ENCODE measurements around the gene SLC38A1. TPM values are rescaled to one million over a fixed set of nuclear protein-coding genes. Genes with fewer than 3 reads are reported as not detected.

SLC38A1 gene
- total RNA-seq, 1 donor from 2014 or later: 63.2 TPM

- no peaks in the 10 kb centered on the region for H3K9me3 ChIP-seq (ENCODE audit: control insufficient read depth in 3 of 3, low read length in 3 of 3)
- no peaks in the 10 kb centered on the region for H3K36me3 ChIP-seq (ENCODE audit: control insufficient read depth in 3 of 3, insufficient read depth in 3 of 3, low read length in 3 of 3)
- H3K9ac ChIP-seq (ENCODE audit: low read depth in 1 of 3, low read length in 3 of 3): no peak overlapping the region
- no peaks in the 10 kb centered on the region for H3K27me3 ChIP-seq (ENCODE audit: control insufficient read depth in 3 of 3, insufficient read depth in 3 of 3, low read length in 3 of 3)
- no peaks in the 10 kb centered on the region for H3K4me1 ChIP-seq (ENCODE audit: control insufficient read depth in 3 of 3, insufficient read depth in 3 of 3, low read length in 3 of 3)
- H3K27ac ChIP-seq (ENCODE audit: low read depth, low read length): no peak overlapping the region
- no peak overlapping the region for H3K4me3 ChIP-seq (ENCODE audit: low read length in 3 of 3)
These were observed 118.9 kb downstream of the SLC38A1 start for GRCh38 chr12:46149905-46150304.

GRCh38 chr12:46149079-46149464, 119.8 kb downstream of the SLC38A1 start:
- Histone ChIP-seq H3K27me3 (ENCODE audit: control insufficient read depth in 3 of 3, insufficient read depth in 3 of 3, low read length in 3 of 3) (no peaks in the 10 kb centered on the region), H3K27ac (ENCODE audit: low read depth, low read length) (no peak overlapping the region)

GRCh38 chr12:46148327-46149078, 120.3 kb downstream of the SLC38A1 start:
- no peaks in the 10 kb centered on the region for H3K27me3 ChIP-seq (ENCODE audit: control insufficient read depth in 3 of 3, insufficient read depth in 3 of 3, low read length in 3 of 3)
- H3K9ac ChIP-seq (ENCODE audit: low read depth in 1 of 3, low read length in 3 of 3): no peak overlapping the region
- H3K9me3 ChIP-seq (ENCODE audit: control insufficient read depth in 3 of 3, low read length in 3 of 3): no peaks in the 10 kb centered on the region
- no peak overlapping the region for H3K27ac ChIP-seq (ENCODE audit: low read depth, low read length)
- no peaks in the 10 kb centered on the region for H3K36me3 ChIP-seq (ENCODE audit: control insufficient read depth in 3 of 3, insufficient read depth in 3 of 3, low read length in 3 of 3)
- H3K4me3 ChIP-seq (ENCODE audit: low read length in 3 of 3): no peak overlapping the region
- H3K4me1 ChIP-seq (ENCODE audit: control insufficient read depth in 3 of 3, insufficient read depth in 3 of 3, low read length in 3 of 3): no peaks in the 10 kb centered on the region

More at GRCh38 chr12:46149079-46149464, 119.8 kb downstream of the SLC38A1 start:
- Histone ChIP-seq H3K9ac (ENCODE audit: low read depth in 1 of 3, low read length in 3 of 3) (no peak overlapping the region), H3K36me3 (ENCODE audit: control insufficient read depth in 3 of 3, insufficient read depth in 3 of 3, low read length in 3 of 3) (no peaks in the 10 kb centered on the region), H3K4me1 (ENCODE audit: control insufficient read depth in 3 of 3, insufficient read depth in 3 of 3, low read length in 3 of 3) (no peaks in the 10 kb centered on the region), H3K4me3 (ENCODE audit: low read length in 3 of 3) (no peak overlapping the region), H3K9me3 (ENCODE audit: control insufficient read depth in 3 of 3, low read length in 3 of 3) (no peaks in the 10 kb centered on the region)

- H3K9ac ChIP-seq (ENCODE audit: low read depth in 1 of 3, low read length in 3 of 3): no peak overlapping the region
- no peaks in the 10 kb centered on the region for H3K9me3 ChIP-seq (ENCODE audit: control insufficient read depth in 3 of 3, low read length in 3 of 3)
- H3K27me3 ChIP-seq (ENCODE audit: control insufficient read depth in 3 of 3, insufficient read depth in 3 of 3, low read length in 3 of 3): peaks cover 0 to 3% (median 0%) of the 10 kb centered on the region in 3 donors
- H3K36me3 ChIP-seq (ENCODE audit: control insufficient read depth in 3 of 3, insufficient read depth in 3 of 3, low read length in 3 of 3): no peaks in the 10 kb centered on the region
- H3K4me1 ChIP-seq (ENCODE audit: control insufficient read depth in 3 of 3, insufficient read depth in 3 of 3, low read length in 3 of 3): no peaks in the 10 kb centered on the region
- no peak overlapping the region for H3K4me3 ChIP-seq (ENCODE audit: low read length in 3 of 3)
- no peak overlapping the region for H3K27ac ChIP-seq (ENCODE audit: low read depth, low read length)
These were observed 121.7 kb downstream of the SLC38A1 start for GRCh38 chr12:46147144-46147543.

- Histone ChIP-seq H3K27ac (ENCODE audit: low read depth, low read length) (no peak overlapping the region), H3K9me3 (ENCODE audit: control insufficient read depth in 3 of 3, low read length in 3 of 3) (no peaks in the 10 kb centered on the region), H3K9ac (ENCODE audit: low read depth in 1 of 3, low read length in 3 of 3) (no peak overlapping the region), H3K4me1 (ENCODE audit: control insufficient read depth in 3 of 3, insufficient read depth in 3 of 3, low read length in 3 of 3) (no peaks in the 10 kb centered on the region), H3K36me3 (ENCODE audit: control insufficient read depth in 3 of 3, insufficient read depth in 3 of 3, low read length in 3 of 3) (no peaks in the 10 kb centered on the region), H3K4me3 (ENCODE audit: low read length in 3 of 3) (no peak overlapping the region), H3K27me3 (ENCODE audit: control insufficient read depth in 3 of 3, insufficient read depth in 3 of 3, low read length in 3 of 3) (peaks cover 0 to 3% (median 0%) of the 10 kb centered on the region in 3 donors)
These were observed 123.0 kb downstream of the SLC38A1 start for GRCh38 chr12:46145881-46146280.

GRCh38 chr12:46144433-46144832, 124.4 kb downstream of the SLC38A1 start:
- peaks cover 0 to 3% (median 0%) of the 10 kb centered on the region in 3 donors for H3K27me3 ChIP-seq (ENCODE audit: control insufficient read depth in 3 of 3, insufficient read depth in 3 of 3, low read length in 3 of 3)

GRCh38 chr12:46136249-46136648, 132.6 kb downstream of the SLC38A1 start:
- no peak overlapping the region for H3K9ac ChIP-seq (ENCODE audit: low read depth in 1 of 3, low read length in 3 of 3)
- H3K36me3 ChIP-seq (ENCODE audit: control insufficient read depth in 3 of 3, insufficient read depth in 3 of 3, low read length in 3 of 3): no peaks in the 10 kb centered on the region
- H3K9me3 ChIP-seq (ENCODE audit: control insufficient read depth in 3 of 3, low read length in 3 of 3): no peaks in the 10 kb centered on the region
- H3K4me1 ChIP-seq (ENCODE audit: control insufficient read depth in 3 of 3, insufficient read depth in 3 of 3, low read length in 3 of 3): no peaks in the 10 kb centered on the region
- H3K27ac ChIP-seq (ENCODE audit: low read depth, low read length): no peak overlapping the region
- no peak overlapping the region for H3K4me3 ChIP-seq (ENCODE audit: low read length in 3 of 3)
- H3K27me3 ChIP-seq (ENCODE audit: control insufficient read depth in 3 of 3, insufficient read depth in 3 of 3, low read length in 3 of 3): no peaks in the 10 kb centered on the region

More at GRCh38 chr12:46144433-46144832, 124.4 kb downstream of the SLC38A1 start:
- Histone ChIP-seq H3K36me3 (ENCODE audit: control insufficient read depth in 3 of 3, insufficient read depth in 3 of 3, low read length in 3 of 3) (no peaks in the 10 kb centered on the region), H3K27ac (ENCODE audit: low read depth, low read length) (no peak overlapping the region), H3K9me3 (ENCODE audit: control insufficient read depth in 3 of 3, low read length in 3 of 3) (no peaks in the 10 kb centered on the region), H3K9ac (ENCODE audit: low read depth in 1 of 3, low read length in 3 of 3) (no peak overlapping the region), H3K4me1 (ENCODE audit: control insufficient read depth in 3 of 3, insufficient read depth in 3 of 3, low read length in 3 of 3) (no peaks in the 10 kb centered on the region), H3K4me3 (ENCODE audit: low read length in 3 of 3) (no peak overlapping the region)

GRCh38 chr12:46135750-46136149, 133.1 kb downstream of the SLC38A1 start:
- no peaks in the 10 kb centered on the region for H3K27me3 ChIP-seq (ENCODE audit: control insufficient read depth in 3 of 3, insufficient read depth in 3 of 3, low read length in 3 of 3)
- no peak overlapping the region for H3K4me3 ChIP-seq (ENCODE audit: low read length in 3 of 3)
- no peak overlapping the region for H3K27ac ChIP-seq (ENCODE audit: low read depth, low read length)
- no peak overlapping the region for H3K9ac ChIP-seq (ENCODE audit: low read depth in 1 of 3, low read length in 3 of 3)
- H3K4me1 ChIP-seq (ENCODE audit: control insufficient read depth in 3 of 3, insufficient read depth in 3 of 3, low read length in 3 of 3): no peaks in the 10 kb centered on the region
- H3K36me3 ChIP-seq (ENCODE audit: control insufficient read depth in 3 of 3, insufficient read depth in 3 of 3, low read length in 3 of 3): no peaks in the 10 kb centered on the region
- no peaks in the 10 kb centered on the region for H3K9me3 ChIP-seq (ENCODE audit: control insufficient read depth in 3 of 3, low read length in 3 of 3)

GRCh38 chr12:46134852-46135251, 134.0 kb downstream of the SLC38A1 start:
- Histone ChIP-seq H3K4me3 (ENCODE audit: low read length in 3 of 3) (no peak overlapping the region), H3K27ac (ENCODE audit: low read depth, low read length) (no peak overlapping the region), H3K27me3 (ENCODE audit: control insufficient read depth in 3 of 3, insufficient read depth in 3 of 3, low read length in 3 of 3) (no peaks in the 10 kb centered on the region), H3K36me3 (ENCODE audit: control insufficient read depth in 3 of 3, insufficient read depth in 3 of 3, low read length in 3 of 3) (no peaks in the 10 kb centered on the region), H3K4me1 (ENCODE audit: control insufficient read depth in 3 of 3, insufficient read depth in 3 of 3, low read length in 3 of 3) (no peaks in the 10 kb centered on the region), H3K9me3 (ENCODE audit: control insufficient read depth in 3 of 3, low read length in 3 of 3) (no peaks in the 10 kb centered on the region), H3K9ac (ENCODE audit: low read depth in 1 of 3, low read length in 3 of 3) (no peak overlapping the region)

GRCh38 chr12:46134205-46134811, 134.5 kb downstream of the SLC38A1 start:
- Histone ChIP-seq H3K36me3 (ENCODE audit: control insufficient read depth in 3 of 3, insufficient read depth in 3 of 3, low read length in 3 of 3) (no peaks in the 10 kb centered on the region), H3K27ac (ENCODE audit: low read depth, low read length) (no peak overlapping the region), H3K4me3 (ENCODE audit: low read length in 3 of 3) (no peak overlapping the region), H3K4me1 (ENCODE audit: control insufficient read depth in 3 of 3, insufficient read depth in 3 of 3, low read length in 3 of 3) (no peaks in the 10 kb centered on the region), H3K9me3 (ENCODE audit: control insufficient read depth in 3 of 3, low read length in 3 of 3) (no peaks in the 10 kb centered on the region), H3K9ac (ENCODE audit: low read depth in 1 of 3, low read length in 3 of 3) (no peak overlapping the region), H3K27me3 (ENCODE audit: control insufficient read depth in 3 of 3, insufficient read depth in 3 of 3, low read length in 3 of 3) (no peaks in the 10 kb centered on the region)
